HG02571 (cell line): ENCODE results near the gene FHOD3.
"Not testable (repeated sequence)": the region's sequence is repeated elsewhere in the genome, so short reads cannot be mapped to it uniquely, and the experiment has no call there.

Source experiments
- ATAC-seq: cut with Tn5 transposase; IDR thresholded peaks from one replicate; pipeline ENCODE4 v1.9.1; 2021; ENCODE audit warnings: mild to moderate bottlenecking, moderate library complexity; ENCODE audit not compliant: unreplicated experiment

Gene FHOD3

DNA sequence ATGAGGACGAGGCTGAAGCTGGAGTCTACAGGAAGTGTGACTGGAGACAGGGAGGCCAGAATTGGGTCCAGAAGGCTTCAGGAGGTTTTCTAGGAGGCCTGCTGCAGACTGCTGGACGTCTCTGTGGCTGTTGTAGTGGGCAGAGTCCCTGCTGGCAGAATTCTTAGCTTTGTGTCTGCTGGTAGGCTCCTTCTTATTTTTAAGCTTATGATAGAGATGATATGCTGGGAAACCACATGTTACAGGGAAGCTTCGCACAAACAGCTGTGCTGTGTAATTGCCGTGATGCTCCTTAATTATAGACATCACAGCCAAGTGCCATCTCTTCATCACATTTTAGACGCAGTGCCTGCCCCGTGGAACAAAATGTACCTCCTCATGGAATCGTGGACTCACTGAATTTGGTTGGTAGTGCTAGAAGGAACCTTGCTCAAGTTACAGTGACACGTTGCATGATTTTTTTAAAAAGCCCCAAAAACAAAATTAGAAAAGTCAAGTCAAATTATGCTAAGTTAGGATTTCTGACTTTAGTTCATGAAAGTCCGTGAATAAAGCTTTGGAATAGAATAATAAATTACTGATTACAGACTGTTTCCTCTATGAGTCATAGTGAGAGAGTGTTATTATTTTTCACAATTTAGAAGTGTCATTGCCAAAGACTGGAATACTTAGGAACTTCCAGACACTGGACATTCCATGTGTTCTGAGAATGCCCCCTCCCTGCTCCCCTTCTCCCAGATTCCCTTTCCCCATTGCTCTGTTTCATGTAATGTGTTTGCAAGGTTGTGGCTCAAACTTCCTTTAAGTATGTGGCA, 144.1 kb downstream of the FHOD3 start:
- ATAC-seq: no peak

DNA sequence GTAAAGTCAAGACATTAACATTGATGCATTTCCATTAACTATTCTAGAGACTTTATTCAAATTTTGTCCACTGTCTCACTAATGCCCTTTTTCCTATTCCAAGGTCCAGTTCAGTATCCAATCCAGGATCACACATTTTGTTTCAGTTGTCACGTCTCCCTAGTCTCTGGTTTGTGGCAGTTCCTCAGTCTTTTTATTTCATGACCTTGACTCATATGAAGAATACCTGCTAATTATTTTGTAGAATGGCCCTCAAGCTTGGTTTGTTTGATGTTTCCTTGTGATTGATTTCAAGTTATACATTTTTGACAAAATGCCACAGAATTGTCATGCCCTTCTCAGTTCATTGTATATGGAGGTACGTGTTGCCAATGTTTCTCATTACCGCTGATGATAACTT, 145.2 kb downstream of the FHOD3 start:
- no peak for ATAC-seq

DNA sequence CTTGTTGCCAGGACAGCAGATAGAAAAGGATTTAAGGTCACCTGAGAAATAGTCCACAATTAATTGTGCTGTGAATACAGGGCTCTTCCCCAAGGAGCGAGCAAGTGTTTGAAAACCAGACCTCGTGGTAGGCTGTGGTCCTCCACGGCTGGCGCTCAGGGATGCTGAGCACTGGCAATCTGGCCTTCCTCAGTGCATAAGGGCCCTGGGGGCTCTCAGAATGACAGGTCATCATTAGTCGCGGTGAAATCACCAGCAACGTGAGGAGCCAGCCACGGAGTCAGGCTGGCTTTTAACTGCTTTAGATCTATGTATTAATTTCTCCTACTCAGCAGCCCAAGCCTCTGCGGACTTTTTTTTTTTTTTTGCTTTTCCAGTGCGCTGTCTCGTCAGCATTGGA, 148.5 kb downstream of the FHOD3 start:
- no peak for ATAC-seq

DNA sequence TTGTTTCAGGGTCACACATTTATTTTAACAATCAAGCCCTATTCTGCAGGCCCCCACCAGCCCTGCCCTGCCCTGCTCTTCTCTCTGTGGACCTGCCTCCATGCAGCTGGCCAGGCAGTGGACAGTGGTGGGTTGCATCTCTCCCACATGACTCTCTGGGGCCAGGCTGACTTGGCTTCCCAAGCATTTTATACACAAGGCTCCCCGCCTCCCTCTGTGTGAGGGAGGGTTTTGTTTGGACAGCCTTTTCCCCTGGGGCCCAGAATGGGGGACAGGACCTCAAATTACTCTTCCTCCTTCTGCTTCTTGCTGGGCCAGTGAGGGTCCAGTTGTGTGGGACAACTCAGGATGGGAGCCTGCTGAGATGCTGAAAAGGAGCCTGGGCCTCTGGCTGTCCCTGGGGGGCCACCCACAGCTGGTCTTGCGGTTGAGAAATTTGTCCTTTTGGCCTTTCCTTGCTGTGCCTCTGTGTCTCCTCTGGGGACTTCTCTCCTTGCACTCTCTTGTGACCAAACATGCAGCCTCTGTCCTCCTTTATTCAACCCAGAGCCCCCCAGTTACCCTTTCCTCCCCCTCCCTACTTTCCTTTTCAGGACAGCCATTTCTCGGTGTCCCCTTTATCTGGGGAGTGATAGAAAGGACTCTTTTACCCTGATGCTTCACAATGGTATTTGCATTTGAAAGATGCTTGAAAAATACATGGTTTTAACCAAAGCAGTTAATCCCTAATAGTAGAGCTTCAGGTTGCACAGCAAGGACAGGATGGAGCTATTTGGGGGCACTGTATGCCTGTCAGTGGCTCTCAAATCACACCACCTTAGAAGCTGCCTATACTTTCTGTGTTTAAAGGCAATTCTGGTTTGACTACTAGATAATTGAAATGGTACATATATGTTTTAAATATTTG, 151.1 kb downstream of the FHOD3 start:
- no peak for ATAC-seq

DNA sequence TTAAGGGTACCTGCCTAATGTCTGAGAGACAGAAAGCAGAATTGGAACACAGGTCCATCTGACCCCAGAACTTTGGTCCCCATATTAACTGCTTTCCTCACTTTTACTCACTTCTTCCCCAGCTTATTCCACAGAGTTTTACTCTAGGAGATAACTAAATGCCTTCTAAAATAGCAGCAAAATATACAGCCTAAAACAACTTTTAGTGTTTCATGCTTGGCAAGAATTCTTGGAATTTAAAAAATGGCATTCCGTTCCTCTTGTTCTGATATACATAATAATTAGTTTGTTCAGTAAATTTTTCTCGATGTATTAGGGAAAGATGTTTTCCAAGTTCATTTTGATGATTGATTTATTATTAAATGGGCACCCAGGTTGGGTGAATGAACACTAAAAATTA, 151.9 kb downstream of the FHOD3 start:
- no peak for ATAC-seq

DNA sequence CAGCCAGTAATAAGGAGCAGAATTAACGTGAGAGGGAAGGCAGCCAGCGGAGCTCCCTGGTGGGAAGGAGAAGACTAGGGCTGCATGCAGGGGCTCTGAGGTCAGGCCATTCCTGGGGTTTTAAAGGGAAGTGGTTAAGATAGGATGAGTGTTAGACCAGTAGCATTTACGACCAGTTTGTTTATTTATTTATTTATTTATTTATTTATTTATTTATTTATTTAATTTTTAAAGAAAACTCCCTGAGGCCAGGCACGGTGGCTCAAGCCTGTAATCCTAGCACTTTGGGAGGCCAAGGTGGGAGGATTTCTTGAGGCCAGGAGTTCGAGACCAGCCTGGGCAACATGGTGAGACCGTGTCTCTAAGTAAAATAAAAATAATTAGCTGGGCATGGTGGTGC, 152.8 kb downstream of the FHOD3 start:
- ATAC-seq: no peak

DNA sequence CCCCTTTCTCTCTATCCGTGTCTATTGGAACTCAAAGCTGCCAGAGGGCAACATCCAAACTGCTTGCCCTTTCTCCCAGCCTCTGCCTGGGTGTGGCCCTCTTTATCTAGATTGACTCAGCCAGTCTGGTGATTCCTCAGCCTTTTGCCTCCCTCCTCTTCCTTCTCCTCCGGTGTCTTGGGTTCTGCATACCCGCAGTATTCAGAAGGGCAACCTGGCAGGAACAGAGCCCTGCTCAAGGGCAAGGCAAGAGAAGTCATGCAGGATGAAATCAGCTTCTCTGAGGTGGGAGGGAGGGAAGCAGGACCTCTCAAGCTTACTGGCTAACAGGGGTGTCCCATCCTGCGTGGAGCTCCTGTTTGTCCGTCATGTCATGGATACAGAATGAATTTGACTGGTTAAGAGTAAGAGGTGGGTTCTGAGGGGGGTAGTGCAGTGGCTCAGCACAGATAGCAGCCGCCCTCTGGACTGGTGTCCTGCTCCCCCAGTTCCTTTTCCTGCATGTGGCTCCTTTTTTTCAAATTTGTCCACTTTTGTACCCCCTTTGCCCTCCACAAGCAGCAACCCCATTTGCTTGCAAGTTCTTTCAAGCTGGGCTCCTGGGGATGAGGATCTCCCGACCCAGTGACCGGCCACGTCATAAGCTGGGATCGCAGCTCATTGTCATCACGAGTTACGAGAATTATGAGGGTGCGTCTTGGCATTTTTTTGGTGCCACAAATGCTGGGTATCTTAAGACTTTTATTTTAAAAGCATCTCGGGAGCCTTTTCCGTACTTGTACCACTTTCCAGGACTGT, 154.1 kb downstream of the FHOD3 start:
- no peak for ATAC-seq

DNA sequence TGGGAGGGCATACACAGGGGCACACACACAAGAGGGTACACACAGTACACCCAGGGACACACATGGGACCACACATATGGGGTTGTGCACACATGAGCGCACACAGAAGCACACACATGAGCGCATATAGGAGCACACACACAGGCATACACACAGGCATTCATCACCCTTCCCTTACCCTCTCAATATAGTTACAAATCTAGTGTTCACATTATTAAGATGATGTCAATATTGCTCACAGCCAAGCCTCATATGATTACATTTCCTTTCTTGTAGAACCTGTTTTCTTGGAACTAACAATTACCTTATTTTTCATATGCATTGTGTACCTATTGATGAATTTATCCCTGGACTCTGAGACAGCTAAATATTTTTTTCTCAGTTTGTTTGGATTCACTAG, 156.7 kb downstream of the FHOD3 start:
- no peak for ATAC-seq

DNA sequence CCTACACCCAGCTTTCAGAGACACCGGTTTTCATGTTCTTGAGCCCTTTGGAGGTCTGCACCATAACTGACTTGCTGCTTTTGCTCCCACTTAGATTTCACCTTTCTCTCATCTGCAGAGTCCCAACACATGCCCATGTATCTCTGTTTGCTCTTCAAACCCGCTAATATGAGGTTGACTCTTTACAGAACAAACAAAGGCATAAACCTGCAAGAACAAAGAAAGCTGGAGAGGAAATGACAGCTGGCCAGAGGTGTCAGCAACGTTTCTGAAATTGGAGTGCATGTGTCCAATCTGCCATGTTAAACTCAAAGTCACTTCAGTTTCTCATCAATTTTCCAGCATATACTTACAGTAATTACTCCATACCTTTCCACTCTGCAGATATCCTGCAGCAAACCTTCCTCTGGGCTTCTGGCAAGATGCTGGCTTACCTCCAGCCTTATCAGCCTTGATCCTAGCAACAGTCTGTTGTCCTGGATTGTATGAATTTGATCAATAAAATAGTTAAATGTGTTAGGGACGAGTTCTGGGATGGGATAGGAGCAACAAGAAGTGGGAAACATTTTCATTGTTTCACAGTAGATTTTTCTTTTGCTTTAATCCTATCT, 157.4 kb downstream of the FHOD3 start:
- no peak for ATAC-seq

DNA sequence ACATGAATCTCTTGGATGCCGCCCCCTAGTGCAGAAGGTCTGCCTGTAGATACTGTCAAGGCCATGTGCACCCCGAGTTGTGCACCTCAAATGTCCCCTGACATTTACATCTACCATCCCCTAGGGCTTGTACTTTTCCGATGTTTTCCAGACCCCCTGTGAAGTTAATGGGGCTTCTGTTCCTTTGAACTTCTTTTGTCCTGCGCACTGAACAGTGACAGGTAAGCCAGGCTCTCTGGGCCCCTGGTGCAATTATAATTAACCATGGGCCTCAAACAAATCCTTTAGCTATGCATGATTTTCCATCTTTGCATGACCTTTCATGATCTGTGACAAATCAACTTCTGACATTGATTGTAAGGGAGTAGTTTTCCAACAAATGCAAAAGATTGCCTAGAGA, 158.4 kb downstream of the FHOD3 start:
- no peak for ATAC-seq

DNA sequence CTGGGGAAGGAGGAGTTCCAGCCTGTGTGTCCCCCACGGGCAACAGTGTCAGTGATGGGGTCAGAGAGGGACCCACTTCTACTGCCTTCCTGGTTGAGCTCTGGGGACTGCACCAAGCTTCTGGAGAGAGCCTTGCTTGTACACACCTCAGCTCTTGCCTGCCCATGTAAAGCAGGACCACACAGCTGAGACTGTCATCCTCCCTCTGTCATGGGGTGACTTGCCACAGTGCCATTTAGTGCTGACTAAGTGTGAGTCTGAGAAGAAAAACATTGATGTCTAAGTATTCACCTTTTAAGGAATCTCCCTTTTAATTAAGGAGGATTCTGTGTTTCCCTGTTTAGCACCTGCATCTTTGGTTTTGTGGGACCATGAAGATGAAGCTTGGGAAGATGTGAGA, 159.1 kb downstream of the FHOD3 start:
- no peak for ATAC-seq

DNA sequence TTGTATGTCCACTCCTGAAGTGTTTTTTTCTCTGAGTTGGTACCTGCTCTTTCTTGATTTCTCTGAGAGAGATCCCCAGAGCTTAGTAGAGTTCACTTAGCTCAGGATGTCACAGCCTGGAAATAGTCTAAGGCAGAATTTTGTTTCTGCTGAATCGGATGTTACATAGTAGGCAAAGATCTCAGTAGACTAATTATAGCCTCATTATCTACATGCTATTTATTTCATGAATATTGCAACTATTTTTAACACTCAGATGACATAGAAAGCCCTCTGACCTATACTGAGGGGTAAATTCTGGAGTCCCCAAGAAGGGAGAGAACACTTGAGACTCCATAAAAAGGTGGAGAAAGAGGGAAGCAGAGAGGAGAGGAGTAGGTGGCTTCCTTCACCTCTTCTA, 160.2 kb downstream of the FHOD3 start:
- no peak for ATAC-seq

DNA sequence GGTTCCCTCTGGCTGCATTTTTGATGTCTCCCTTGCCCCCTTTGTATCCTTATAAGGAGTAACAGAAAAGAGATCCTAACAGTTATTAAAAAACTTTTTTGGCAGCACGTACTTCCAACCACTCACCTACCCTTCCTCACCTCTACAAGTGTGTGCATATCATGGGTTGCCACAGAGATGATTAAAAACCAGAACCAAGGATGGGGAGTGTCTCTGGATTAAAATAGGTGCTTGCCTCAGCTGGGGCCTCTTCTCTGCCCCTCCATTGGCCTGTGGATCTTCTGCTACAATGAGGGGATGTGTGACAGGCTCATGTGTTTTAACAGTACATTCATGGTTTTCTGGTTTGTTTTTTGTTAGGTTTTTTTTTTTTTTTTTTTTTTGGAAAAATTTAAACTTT, 160.8 kb downstream of the FHOD3 start:
- ATAC-seq: no peak

DNA sequence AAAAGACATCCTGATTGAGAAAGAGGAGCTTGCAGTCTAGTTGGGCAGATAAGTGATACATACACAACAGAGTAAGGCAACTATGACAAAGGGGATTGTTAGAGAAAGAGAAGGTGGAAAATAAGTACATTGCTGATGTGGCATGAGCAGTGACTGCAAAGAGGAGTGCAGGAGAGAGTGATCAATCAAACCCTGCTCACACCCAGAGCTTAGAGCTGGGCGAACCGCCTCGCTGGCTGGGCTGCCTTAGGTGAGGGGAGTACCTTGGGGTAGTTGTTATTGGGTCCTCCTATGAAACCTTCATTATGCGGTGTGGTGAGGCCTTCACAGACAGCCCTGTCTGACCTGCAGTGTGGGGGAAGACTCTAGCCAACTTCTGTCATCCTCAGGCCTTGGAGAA, 161.7 kb downstream of the FHOD3 start:
- ATAC-seq: no peak

DNA sequence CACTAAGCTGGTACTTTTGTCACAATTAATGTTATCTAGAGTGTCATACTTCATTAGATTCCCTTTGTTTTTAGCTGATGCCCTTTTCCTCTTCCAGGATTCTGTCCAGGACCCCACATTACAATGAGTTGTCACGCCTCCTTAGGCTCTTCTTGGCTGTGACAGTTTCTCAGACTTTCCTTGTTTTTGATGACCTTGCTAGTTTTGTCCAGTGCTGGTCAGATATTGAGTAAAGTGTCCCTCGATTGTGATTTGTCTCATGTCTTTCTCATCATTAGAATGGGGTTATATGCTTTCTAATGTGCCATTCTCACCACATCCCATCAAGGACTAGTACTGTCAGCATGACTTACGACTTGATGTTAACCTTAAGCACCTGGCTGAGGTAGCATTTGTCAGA, 162.3 kb downstream of the FHOD3 start:
- ATAC-seq: no peak

DNA sequence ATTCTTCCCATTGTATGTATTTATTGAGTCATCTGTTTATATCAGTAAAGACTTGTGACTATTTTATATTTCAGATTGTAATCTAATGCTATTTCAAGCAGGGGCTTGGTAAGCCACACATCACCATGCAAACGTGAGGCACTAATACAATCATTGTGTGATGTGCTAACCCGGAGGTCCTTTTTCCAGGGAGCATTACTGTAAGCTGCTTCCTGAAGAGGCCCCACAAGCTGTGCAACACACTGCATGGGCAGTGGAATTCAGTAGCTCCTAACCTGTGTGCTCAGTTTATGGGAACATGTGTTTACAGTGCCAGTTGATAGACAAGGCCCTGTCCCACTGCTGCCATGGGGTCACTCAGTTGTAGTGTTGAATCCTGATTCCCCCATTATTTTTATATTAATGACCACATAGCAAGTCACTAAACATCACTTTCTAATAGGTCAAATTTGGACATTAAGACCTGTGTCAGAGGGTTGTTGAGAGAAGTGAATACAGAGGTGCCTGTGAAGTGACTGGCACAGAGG, 162.9 kb downstream of the FHOD3 start:
- no peak for ATAC-seq

DNA sequence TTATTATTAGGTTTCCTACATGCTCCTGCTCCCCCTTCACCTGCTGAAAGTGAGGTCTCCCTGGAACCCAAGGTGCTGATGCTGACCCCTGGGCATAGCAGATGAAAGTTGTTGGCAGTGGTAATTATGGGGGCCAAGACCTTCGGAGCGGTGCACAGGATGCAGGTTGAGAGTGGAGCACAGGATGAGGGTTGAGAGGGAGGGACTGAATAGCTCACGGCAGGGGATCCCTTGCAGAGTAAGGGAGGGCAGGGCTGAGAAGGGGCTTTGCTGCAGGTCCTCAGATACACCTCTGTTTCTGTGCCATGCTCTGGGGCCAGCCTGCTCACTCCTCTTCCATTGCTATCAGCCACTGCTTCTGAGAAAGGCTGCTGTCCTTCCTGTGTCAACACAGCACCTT, 163.3 kb downstream of the FHOD3 start:
- ATAC-seq: no peak

DNA sequence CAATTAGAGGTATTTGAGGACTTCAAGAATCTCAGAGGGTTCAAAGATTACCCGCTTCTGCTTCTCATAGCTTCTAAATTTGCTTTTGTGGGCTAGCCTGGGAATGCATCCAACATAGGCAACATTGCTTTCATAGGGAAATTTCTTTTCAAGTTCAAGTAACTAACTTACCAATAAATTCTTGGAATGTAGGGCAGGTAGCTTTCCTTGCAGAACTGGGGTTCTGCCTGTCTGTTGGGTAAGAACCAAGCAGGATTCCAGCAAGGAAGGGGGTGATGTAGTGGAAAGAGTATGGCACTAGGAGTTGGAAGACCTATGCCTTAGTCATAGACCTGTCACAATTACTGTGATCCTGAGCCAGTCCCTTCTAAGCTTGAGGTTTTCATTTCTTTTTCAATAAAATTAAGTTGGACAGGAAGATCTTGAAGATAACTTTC, 164.1 kb downstream of the FHOD3 start:
- ATAC-seq: no peak

DNA sequence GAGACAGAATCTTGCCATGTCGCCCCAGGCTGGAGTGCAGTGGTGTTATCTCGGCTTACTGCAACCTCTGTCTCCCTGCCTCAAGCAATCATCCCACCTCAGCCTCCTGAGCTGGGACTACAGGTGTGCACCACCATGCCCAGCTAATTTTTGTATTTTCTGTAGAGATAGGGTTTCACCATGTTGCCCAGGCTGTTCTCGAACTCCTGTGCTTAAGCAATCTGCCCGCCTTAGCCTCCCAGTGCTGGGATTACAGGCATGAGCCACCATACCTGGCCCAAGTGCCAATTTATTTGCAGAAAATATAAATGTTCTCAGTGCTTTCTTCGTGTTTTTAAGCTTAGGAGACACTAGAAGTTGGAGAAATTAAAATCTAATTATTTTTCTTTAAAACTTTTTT, 166.0 kb downstream of the FHOD3 start:
- not testable (repeated sequence) for ATAC-seq

DNA sequence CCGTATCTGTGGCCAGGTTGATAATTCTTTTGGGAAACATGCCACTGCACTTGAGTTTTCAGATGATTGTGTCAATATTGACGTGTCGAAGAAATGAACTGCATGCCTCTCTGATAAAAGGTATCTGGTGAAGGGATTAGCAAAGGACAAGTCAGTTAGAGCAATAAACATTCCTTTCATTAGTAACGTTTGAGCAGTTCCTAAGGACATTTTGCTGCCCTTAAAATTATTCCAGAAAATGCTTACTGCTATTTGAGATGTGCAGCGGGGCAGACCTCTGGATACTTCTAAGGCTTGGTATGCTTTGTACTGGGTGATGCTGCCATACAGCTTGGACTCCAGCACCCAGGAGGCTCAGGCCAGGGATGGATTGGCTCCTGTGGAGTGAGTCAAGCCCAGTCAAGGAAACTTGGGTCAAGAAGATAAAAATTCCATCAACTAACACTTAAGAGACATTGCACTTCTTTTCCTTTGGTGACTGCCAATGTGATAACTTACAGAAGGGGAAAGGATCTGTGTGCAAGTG, 166.7 kb downstream of the FHOD3 start:
- no peak for ATAC-seq
